ENCODE measurements around the gene GSK3B.

DNA sequence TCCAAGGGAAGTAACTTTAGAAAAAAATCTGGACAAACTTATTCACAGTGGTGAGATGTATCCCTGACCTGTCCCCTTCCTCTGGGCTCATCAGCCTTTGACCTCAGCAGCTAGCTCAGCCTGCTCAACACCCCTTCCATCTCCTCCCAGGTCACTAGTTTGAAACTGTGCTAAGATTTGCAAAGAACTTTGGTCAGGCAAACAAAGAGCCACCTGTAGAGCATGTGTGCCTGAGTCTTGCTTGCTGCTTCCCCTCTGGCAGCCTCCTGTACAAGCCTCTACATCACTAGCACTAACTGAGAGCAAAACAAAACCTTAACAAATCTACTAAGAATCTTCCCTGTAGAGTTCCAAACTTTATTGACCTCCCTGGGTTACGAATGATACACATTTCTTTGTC is 268.4 kb downstream of the GSK3B start:
- TF ChIP-seq, protein P1, sequence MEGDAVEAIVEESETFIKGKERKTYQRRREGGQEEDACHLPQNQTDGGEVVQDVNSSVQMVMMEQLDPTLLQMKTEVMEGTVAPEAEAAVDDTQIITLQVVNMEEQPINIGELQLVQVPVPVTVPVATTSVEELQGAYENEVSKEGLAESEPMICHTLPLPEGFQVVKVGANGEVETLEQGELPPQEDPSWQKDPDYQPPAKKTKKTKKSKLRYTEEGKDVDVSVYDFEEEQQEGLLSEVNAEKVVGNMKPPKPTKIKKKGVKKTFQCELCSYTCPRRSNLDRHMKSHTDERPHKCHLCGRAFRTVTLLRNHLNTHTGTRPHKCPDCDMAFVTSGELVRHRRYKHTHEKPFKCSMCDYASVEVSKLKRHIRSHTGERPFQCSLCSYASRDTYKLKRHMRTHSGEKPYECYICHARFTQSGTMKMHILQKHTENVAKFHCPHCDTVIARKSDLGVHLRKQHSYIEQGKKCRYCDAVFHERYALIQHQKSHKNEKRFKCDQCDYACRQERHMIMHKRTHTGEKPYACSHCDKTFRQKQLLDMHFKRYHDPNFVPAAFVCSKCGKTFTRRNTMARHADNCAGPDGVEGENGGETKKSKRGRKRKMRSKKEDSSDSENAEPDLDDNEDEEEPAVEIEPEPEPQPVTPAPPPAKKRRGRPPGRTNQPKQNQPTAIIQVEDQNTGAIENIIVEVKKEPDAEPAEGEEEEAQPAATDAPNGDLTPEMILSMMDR (IDR thresholded peaks at IDR 0.05), result no peak
- TF ChIP-seq POLR2A (IDR thresholded peaks at IDR 0.05), result no peak
